HG03571 (cell line): ENCODE data around the gene LRRC10.

Experiments used
- ATAC-seq: cut with Tn5 transposase; IDR thresholded peaks from one replicate; pipeline ENCODE4 v1.9.1; 2021; ENCODE audit not compliant: unreplicated experiment

Gene LRRC10

DNA sequence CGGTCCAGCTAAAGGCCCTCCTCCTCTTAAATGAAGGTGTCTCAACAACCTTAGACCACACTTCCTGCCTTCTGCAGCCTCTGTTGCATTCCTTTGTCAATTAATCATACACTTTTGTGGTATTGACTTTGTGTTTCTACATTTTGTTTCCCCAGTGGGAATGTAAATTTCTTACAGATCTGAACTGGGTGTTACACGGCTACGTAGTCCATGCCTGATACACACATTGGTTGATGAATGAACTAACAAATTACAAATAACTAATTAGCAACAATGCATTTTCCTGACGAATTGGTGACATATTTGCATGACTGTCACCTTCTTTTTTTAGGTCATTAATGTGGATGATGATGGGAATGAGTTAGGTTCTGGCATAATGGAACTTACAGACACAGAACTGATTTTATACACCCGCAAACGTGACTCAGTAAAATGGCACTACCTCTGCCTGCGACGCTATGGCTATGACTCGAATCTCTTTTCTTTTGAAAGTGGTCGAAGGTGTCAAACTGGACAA lies 40.6 kb downstream of the LRRC10 start:
- ATAC-seq, result no peak

GRCh38 chr12:69569236-69569635 lies 41.5 kb downstream of the LRRC10 start:
- no peak for ATAC-seq

DNA sequence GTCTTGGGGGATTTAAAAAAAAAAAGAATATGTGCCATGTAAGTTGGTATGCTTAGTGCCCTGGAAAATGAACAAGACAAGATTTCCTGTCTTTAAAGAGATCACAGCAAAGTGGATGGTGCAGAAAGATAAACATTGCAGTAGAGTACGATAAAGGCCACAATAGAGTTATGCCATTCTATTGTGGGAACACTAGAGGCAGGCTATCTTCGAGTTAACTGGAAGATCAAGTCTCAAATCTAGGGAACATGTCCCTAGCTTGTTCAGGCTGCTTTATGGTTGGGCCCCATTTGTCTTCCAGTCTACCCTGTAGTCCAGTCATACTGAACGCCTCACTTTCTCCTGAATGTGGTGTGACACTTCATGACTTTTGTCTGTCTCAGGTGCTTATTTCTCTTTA lies 44.1 kb downstream of the LRRC10 start:
- ATAC-seq, result no peak

DNA sequence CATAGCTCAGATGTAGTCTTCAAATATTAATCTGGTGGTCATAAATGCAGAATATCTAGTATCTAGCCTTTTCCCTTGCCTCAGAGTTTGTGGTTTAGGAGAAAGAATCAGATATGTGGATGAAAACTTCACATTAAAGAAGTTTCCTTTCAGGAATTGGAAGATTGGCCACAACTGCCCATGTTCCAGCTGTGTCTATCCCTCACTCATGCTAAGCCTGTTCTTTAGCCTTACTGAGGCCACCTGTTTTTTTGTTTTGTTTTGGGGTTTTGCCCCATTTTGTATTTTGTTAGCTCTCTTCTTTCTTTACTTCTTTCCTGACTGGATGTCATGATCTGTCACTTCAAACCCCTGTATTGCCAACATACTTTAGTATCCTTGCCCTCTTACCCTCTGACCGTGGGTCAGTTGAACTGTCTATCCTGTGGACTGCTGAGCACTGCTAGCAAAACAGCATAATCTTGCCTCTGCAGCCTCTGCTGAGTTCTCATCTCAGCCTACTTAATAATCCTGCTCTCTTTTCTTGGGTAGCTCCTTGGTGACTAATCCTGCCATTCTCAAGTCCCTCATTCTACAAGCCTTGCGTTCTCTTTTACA lies 47.4 kb downstream of the LRRC10 start:
- no peak for ATAC-seq
